SU-DHL-6 (cell line): ENCODE data around the gene TRNP1.

Experiments used
- H2AFZ ChIP-seq: fragments of 200-600 bp; sonication (generic); 2 replicates; pipeline ENCODE4 v1.6.1; 2014; ENCODE audit warnings: low read depth, mild to moderate bottlenecking, moderate library complexity, mixed read lengths, antibody characterized with exemption, low read length; ENCODE audit not compliant: severe bottlenecking
- H3F3A ChIP-seq: fragments of 200-600 bp; shearing (Covaris generic); 2 replicates; pipeline ENCODE4 v1.6.0; 2016; ENCODE audit warnings: antibody characterized with exemption, mild to moderate bottlenecking; ENCODE audit not compliant: insufficient read depth
- H3K27ac ChIP-seq: fragments of 200-600 bp; sonication (generic); 2 replicates; pipeline ENCODE4 v1.5.1; 2016; ENCODE audit warnings: low read depth, mild to moderate bottlenecking, low read length, moderate library complexity, mixed read lengths
- H3K27me3 ChIP-seq: fragments of 200-600 bp; sonication (generic), shearing (Covaris generic); 2 replicates; pipeline ENCODE4 v1.6.0; 2014; ENCODE audit warnings: mild to moderate bottlenecking, low read length
- H3K36me3 ChIP-seq: fragments of 200-600 bp; sonication (generic); 2 replicates; pipeline ENCODE4 v1.6.1; 2014; ENCODE audit warnings: mild to moderate bottlenecking, low read length, mixed read lengths
- H3K4me2 ChIP-seq: fragments of 300-600, 200-600 bp; shearing (Covaris generic), sonication (generic); 2 replicates; pipeline ENCODE4 v1.6.0; 2014; ENCODE audit warnings: low read length, low read depth, mild to moderate bottlenecking; ENCODE audit not compliant: poor library complexity, severe bottlenecking
- H3K4me3 ChIP-seq: fragments of 200-600 bp; sonication (generic); 2 replicates; pipeline ENCODE4 v1.5.1; 2014; ENCODE audit warnings: antibody characterized with exemption, low read length, mild to moderate bottlenecking, mixed read lengths; ENCODE audit not compliant: insufficient read depth, poor library complexity, severe bottlenecking
- H3K79me2 ChIP-seq: fragments of 200-600 bp; sonication (generic); 2 replicates; pipeline ENCODE4 v1.6.1; 2014; ENCODE audit warnings: mild to moderate bottlenecking, low read length, moderate library complexity; ENCODE audit not compliant: insufficient read depth
- H3K9ac ChIP-seq: fragments of 200-600 bp; sonication (generic); 2 replicates; pipeline ENCODE4 v1.7.0; 2014; ENCODE audit warnings: mild to moderate bottlenecking, low read length
- H3K9me2 ChIP-seq: fragments of 200-600 bp; sonication (generic); replicated peaks from 2 replicates; pipeline ENCODE4 v1.6.1; 2014; ENCODE audit warnings: low read length; ENCODE audit not compliant: insufficient read depth
- H3K9me3 ChIP-seq: fragments of 200-600 bp; sonication (generic); 2 replicates; pipeline ENCODE4 v1.6.1; 2014; ENCODE audit warnings: low read length, mixed read lengths; ENCODE audit not compliant: insufficient read depth
- H4K20me1 ChIP-seq: fragments of 200-600 bp; sonication (generic); 2 replicates; pipeline ENCODE4 v1.6.1; 2014; ENCODE audit warnings: low read depth, mild to moderate bottlenecking, antibody characterized with exemption, low read length, moderate library complexity, mixed read lengths
- EZH2phosphoT487 ChIP-seq: fragments of 200-600 bp; sonication (generic), shearing (Covaris generic); conservative IDR thresholded peaks from 2 replicates; pipeline ENCODE4 v1.6.1; 2018; ENCODE audit warnings: mild to moderate bottlenecking, antibody characterized with exemption, low read length, moderate library complexity, mixed read lengths
- TF ChIP-seq, protein P1 (sequence below): fragments of 200-600 bp; sonication (generic); IDR thresholded peaks from one replicate; pipeline ENCODE4 v1.5.1; 2017; ENCODE audit warnings: antibody characterized with exemption, mild to moderate bottlenecking, low read length, moderate library complexity; ENCODE audit not compliant: insufficient read depth, poor library complexity, severe bottlenecking

The TRNP1 gene

DNA sequence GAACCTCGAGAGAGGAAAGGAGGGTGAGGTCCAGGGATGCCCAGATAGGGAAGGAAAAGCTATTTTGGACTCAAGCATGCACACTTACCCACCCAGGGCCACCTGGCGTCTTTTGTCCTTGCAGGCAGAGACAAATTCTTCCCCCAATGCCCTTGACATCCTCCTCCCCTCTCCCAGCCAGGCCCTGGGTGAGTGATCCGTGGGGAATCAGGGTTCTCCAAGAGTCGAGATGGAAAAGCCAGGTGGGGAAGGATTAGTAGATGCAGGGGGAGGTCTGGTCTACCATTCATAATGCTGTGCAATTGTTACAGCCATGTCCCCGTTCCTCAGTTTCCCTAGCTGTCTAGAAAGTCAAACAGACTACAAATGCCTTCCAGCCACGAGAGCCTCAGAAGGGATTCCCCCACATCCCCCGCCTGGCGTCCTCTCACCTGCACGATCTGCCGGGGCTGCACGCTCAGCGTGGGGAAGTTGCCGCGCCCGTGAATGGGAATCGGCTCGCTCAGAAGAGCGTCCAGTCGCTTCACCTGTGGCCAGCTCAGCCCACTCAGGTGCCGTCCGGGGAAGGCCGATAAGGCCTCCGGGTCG, 18.6 kb downstream of the TRNP1 start:
- Histone ChIP-seq H3K27me3 (no peaks in the 10 kb centered on the region), H3K27ac (no peak overlapping the region), H3K9me3 (no peaks in the 10 kb centered on the region), H3K9me2 (no peaks in the 10 kb centered on the region), H3K9ac (no peak overlapping the region), H3F3A (no peaks in the 10 kb centered on the region), H2AFZ (no peak overlapping the region), H3K36me3 (no peaks in the 10 kb centered on the region), H3K79me2 (no peaks in the 10 kb centered on the region), H3K4me2 (no peak overlapping the region), H4K20me1 (no peaks in the 10 kb centered on the region), H3K4me3 (no peak overlapping the region)
- TF ChIP-seq EZH2phosphoT487 = no peak
- TF ChIP-seq, protein P1, sequence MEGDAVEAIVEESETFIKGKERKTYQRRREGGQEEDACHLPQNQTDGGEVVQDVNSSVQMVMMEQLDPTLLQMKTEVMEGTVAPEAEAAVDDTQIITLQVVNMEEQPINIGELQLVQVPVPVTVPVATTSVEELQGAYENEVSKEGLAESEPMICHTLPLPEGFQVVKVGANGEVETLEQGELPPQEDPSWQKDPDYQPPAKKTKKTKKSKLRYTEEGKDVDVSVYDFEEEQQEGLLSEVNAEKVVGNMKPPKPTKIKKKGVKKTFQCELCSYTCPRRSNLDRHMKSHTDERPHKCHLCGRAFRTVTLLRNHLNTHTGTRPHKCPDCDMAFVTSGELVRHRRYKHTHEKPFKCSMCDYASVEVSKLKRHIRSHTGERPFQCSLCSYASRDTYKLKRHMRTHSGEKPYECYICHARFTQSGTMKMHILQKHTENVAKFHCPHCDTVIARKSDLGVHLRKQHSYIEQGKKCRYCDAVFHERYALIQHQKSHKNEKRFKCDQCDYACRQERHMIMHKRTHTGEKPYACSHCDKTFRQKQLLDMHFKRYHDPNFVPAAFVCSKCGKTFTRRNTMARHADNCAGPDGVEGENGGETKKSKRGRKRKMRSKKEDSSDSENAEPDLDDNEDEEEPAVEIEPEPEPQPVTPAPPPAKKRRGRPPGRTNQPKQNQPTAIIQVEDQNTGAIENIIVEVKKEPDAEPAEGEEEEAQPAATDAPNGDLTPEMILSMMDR = no peak

DNA sequence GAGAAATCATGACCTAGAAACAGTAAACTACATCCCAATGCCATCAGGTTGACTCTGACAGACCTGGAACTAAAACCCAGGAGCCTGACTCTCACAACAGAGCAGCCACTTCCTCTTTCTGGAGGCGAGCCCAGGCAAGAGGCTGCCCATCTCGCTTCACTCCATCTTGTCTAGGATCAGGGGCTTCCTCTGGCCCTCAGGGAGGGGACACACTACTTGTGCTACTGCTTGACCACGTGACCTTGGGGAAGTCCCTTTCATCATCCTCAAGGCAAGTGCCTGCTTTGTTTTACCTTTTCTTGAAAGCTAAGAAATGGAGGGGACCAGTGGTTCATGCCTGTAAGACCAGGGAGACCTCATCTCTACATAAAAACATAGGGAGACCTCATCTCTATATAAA, 21.8 kb downstream of the TRNP1 start:
- H3K79me2 ChIP-seq = no peaks in the 10 kb centered on the region
- H3K27ac ChIP-seq = no peak overlapping the region
- H3K4me3 ChIP-seq = no peak overlapping the region
- no peak overlapping the region for H2AFZ ChIP-seq
- TF ChIP-seq, protein P1 = no peak
- TF ChIP-seq EZH2phosphoT487 = no peak
- H3K27me3 ChIP-seq = no peaks in the 10 kb centered on the region
- H3K9me2 ChIP-seq = no peaks in the 10 kb centered on the region
- no peaks in the 10 kb centered on the region for H3F3A ChIP-seq
- H4K20me1 ChIP-seq = no peaks in the 10 kb centered on the region
- no peaks in the 10 kb centered on the region for H3K9me3 ChIP-seq
- H3K9ac ChIP-seq = no peak overlapping the region
- no peaks in the 10 kb centered on the region for H3K36me3 ChIP-seq
- no peak overlapping the region for H3K4me2 ChIP-seq

DNA sequence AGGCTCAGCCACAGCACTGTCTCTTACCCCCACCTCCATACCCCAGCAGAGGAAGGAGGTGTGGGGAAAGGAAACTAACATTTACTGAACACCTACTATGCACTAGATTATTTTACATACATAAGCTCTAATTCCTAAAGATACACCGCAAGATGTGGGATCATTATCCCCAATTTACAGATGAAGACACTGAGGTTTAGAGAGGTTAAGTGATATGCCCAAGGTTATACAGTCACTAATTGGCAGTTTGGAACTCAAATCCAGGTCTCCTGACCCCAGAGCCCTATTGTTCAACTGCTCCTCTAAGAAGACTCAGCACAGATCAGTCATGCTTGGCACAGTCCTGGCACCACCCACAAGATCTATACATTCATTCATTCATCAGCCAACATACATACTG, 22.9 kb downstream of the TRNP1 start:
- Histone ChIP-seq H3K79me2 (no peaks in the 10 kb centered on the region), H4K20me1 (no peaks in the 10 kb centered on the region), H3K4me2 (no peak overlapping the region), H3K27ac (no peak overlapping the region), H3F3A (no peaks in the 10 kb centered on the region), H3K9ac (no peak overlapping the region), H2AFZ (no peak overlapping the region), H3K4me3 (no peak overlapping the region), H3K36me3 (no peaks in the 10 kb centered on the region), H3K27me3 (no peaks in the 10 kb centered on the region), H3K9me2 (no peaks in the 10 kb centered on the region), H3K9me3 (no peaks in the 10 kb centered on the region)
- TF ChIP-seq, protein P1 = no peak
- no peak for TF ChIP-seq EZH2phosphoT487
